ENCODE measurements around the gene RPL28.
"Not testable (repeated sequence)": the region's sequence is repeated elsewhere in the genome, so short reads cannot be mapped to it uniquely, and the experiment has no call there.

Gene RPL28

GRCh38 chr19:55433292-55433691 lies 47.6 kb downstream of the RPL28 start:
- DNase-seq, result no peak

DNA sequence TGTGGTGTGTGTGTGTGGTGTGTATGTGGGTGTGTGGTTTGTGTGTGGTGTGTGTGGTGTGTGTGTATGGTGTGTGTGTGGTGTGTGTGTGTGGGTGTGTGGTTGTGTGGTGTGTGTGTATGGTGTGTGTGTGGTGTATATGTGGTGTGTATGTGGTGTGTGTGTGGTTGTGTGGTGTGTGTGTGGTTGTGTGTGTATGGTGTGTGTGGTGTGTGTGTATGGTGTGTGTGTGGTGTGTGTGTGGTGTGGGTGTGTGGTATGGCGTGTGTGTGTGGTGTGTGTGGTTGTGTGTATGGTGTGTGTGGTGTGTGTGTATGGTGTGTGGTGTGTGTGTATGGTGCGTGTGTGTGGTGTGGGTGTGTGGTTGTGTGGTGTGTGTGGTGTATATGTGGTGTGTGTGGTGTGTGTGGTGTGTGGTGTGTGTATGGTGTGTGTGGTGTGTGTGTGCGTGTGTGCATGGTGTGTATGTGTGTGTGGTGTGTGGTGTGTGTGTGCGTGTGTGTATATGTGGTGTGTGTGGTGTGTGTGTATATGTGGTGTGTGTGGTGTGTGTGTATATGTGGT lies 48.7 kb downstream of the RPL28 start:
- no peak for DNase-seq

DNA sequence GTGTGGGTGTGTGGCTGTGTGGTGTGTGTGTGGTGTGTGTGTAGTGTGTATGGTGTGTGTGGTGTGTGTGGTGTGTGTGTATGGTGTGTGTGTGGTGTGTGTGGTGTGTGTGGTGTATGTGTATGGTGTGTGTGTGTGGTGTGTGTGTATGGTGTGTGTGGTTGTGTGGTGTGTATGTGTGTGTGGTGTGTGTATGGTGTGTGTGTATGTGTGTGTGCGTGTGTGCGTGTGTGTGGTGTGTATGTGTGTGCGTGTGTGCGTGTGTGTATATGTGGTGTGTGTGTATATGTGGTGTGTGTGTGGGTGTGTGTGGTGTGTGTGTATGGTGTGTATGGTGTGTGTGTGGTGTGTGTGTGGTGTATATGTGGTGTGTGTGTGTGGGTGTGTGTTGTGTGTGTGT lies 49.3 kb downstream of the RPL28 start:
- DNase-seq, result no peak

GRCh38 chr19:55436847-55437246 lies 51.1 kb downstream of the RPL28 start:
- DNase-seq, result no peak

DNA sequence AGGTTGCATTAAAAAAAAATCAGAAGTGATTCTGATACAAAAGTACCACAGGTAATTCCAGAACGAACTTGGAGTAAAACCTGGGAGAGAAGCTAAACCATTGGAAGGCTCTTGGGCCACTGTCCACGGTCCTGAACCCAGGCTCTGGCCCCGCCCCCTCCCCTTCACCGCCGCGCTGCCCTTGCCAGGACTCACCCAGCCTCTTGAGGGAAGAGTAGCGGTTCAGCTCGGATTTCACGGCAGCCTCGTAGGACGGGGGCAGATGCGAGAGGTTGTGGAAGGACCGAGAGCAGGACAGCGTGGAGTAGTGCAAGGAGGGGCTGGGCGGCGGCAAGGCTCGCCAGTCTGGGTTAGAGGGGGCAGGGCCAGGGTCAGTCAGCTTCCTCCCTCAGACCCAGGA lies 51.7 kb downstream of the RPL28 start:
- no peak for DNase-seq

GRCh38 chr19:55439052-55439451 lies 53.3 kb downstream of the RPL28 start:
- no peak for DNase-seq

DNA sequence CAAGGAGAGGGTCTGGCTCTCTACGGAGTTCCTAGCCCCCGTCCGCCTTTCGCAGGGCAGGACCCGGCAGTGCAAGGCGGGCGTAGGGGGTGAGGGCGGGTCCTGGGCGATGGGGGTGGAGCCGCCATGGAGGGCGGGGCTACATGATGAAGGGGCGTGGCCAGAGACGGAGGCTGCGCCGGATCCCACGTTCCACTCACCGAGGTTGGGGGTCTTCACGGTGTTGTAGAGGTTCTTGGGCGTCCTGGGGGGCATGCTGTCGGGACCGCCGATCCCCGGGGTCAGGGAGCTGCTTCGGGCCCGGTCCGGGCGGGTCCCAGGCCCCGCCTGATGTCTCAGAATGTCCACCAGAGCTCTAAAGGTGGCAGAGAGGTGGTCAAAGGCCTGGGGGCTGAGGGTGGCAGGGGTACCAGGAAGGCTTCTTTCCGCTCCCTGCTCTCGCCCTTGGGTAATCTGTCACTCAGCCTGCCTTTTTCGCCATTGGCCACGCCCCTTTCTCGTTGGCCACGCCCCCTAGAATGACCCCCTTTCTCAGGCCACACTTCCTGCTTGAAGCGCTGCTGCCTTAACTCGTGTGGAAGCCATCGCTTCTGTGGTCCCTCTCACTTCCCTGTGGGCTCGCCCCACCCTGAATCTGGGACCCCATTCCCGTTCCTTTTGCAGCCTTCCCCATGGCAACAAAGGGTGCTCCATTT lies 54.8 kb downstream of the RPL28 start:
- DNase-seq, result no peak

- DNase-seq, result no peak
Measured at GRCh38 chr19:55441319-55441691, 55.6 kb downstream of the RPL28 start.

GRCh38 chr19:55441692-55442321 lies 56.1 kb downstream of the RPL28 start:
- DNase-seq, result no peak

DNA sequence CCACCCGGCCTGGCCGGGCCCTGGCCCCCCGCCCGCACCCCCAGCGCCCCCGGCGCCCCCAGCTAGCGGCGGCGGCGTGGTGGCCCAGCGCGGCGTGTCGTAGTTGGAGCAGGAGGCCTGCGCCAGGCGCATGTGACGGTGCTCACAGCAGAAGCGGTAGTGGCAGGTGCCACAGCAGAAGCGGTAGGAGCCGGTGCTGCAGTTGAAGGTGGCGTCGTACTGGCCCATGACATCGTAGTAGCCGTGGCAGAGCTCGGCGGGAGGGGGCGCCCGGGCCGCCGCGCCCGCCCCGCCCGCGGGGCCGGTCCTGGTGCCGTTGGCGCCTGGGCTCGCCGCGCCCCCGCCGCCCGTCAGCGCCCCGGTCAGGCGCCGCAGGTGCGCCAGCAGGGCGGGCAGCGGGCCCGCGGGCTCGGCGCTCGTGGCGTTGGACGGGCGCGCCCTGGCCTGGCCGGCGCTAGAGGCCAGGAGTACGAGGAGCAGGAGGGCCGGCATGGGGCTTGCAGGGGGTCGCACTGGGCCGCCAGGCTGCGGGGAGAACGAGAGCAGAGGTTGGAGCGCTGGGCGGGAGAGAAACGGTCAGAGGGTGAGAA lies 56.7 kb downstream of the RPL28 start:
- no peak for DNase-seq

DNA sequence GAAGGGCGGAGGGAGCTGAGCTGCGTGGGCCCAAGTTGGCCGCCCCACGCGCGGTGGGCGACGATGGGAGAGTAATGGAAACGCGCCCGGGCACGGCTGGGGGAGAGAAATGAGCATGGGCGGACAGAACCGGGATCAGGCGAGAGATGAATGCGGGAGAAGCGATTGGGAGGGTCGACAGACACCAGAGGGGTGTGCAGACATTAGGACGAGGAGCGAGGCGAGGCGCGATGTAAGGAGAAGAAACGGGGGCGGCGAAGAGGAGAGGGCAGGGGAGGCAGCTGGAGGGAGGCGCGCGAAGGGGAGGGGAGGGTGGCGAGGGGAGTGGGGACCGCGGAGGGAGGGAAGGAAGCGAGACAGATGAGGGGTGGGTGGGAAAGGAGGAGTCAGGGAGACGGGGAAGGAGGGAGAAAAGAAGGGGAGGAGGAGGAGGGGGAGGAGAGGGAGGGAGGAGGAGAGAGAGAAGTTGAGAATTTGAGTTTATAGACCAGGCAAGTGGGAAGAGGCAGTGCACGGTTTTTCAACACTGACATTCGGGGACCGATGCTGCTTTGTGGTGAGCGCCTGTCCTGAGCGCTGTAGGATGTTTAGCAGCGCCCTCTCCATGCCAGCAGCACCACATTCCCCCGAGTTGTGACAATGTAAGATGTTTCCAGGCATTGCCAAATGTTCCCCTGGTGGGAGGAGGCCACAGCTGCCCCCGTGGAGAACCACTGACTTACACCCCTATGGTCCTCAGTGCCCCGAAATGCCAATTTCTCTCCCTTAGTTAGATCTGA lies 57.5 kb downstream of the RPL28 start, which contains the start of gene SHISA7:
Gene SHISA7, minus strand, starts transcription at position 256 of the 779 bp plus-strand sequence. CDS start 437 bp downstream, outside the sequence.
- DNase-seq, result no peak

- DNase-seq, result no peak
Measured at GRCh38 chr19:55443824-55444480, 58.2 kb downstream of the RPL28 start.

DNA sequence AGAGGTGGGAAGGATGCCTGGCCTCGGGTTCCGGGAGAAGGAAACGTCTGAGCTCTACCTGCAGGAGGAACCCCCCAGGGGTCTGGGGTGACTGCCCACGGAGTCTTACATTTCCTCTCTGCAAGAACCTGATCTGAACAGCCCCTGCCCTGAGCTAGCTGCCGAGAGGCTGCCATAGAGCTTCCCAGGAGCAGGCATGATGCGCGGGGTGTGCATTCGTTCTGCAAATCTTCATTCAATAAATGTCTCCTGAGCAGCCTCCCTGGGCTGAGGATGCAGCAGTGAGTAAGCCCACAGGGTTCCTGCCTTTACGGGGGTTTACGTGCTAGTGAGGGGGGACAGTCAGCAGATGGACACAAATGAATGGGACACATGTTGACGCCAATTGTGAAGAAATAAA lies 58.9 kb downstream of the RPL28 start:
- no peak for DNase-seq

GRCh38 chr19:55446060-55446459 lies 60.3 kb downstream of the RPL28 start:
- DNase-seq, result no peak

- no peak for DNase-seq
Measured at GRCh38 chr19:55447421-55448174, 61.9 kb downstream of the RPL28 start.

DNA sequence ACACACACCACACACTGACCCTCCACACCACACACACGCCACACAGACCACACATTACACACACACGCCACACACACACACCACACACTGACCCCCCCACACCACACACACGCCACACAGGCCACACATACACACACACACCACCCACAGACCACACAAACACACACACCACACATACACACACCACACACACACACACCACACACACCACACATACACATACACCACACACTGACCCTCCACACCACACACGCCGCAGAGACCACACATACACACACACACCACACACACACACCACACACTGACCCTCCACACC lies 62.4 kb downstream of the RPL28 start:
- DNase-seq, result not testable (repeated sequence)

DNA sequence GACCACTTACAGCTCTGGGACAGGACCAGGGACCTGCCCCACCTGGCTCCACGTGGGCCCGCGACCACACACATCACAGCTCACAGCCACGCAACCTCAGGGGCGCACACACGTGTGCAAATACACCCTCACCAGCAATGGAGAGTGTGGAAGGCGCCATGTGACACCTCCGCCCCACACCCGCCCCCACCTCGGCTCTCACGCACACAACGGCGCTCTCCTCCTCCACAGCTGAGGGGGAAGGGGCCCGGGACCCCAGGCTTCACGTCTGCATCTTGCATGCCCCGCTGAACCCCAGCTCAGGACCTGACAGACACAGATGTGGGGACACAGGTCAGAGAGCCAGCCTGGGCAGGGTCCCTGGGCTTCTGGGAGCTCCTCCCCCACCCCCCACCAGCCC lies 63.7 kb downstream of the RPL28 start:
- no peak for DNase-seq

GRCh38 chr19:55451163-55451964 lies 65.6 kb downstream of the RPL28 start:
- no peak for DNase-seq

DNA sequence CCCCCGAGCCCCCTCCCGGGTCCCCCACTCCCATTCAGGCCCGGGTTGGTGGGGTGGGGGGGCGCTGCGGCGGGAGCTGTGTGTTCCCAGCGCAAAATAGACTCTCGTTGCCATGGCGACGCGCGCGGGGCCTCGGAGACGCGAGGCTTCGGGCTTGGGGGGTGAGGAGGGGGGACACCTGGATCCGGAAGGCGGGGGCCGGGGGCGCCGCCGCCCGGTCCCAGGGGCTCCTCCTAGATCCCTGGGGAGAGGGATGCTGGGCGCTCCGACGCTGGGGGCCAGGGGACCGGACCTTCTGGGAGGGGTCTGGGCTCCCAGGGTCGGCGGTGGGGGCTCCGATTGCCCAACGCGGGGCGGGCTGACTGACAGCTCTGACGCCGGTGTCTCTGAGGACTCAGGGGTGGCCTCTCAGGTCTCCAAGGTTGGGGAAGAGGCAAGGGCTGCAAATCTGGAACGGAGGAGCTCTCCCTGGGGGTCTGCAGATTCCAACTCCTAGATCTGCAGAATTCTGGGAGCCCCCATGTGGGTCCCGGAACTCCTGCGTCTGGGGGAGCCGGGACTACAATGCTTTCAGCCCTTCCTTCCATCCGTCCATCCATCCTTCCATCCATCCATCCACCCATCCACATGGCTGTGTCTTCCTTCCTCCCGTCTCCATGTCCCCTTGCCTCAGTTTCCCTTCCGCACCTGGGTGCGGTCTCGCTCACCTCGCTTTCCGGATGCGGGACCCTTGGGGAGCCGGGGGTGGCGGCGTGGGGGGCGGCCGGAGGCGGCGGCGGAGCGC lies 66.4 kb downstream of the RPL28 start:
- no peak for DNase-seq

Data from NCI-H1417 treated with DMSO at 0.1 percent for 48 hours (cell line).